Erythroblast (primary cell): Measurements from ENCODE around the gene PHYHIPL.

Source experiments
- GATA1 ChIP-seq: IDR thresholded peaks from 2 replicates; pipeline ENCODE4 v1.6.1; 2011; ENCODE audit warnings: low read depth, mild to moderate bottlenecking, control low read depth, low read length, moderate library complexity
- POLR2A ChIP-seq: IDR thresholded peaks from 2 replicates; pipeline ENCODE4 v1.6.1; 2011; ENCODE audit warnings: mild to moderate bottlenecking, low read length

DNA sequence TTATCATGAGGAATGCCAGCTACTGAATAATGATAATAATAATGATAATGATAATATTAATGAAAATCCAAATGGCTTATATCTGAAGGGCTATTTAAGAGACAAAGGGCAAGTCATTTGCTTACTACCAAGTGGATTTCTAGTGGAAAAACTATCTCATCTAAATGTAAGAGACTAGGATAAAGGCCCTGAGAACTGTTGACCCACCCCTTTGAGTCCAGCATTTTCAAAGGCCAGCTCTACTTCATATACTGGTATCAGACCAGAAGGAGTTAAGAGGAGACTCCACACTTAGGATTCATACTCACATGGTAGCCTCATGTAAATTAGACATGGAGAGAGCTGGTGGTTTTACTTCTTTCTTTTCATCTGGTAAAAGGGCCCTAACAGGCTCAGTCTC is 76.0 kb downstream of the PHYHIPL start:
- TF ChIP-seq POLR2A (no peak), GATA1 (no peak)
